Kidney (tissue), 14 donors: ENCODE results near the gene JAKMIP1. TPM values are rescaled to one million over a fixed set of nuclear protein-coding genes. Genes with fewer than 3 reads are reported as not detected.

Experiments used
- DNase-seq, 5 donors: peaks; one replicate each; pipeline ENCODE4 v3.0.0-alpha.2; 2013 to 2020
- FAIRE-seq: peaks from 2 replicates; lab custom pipeline; 2012; peaks lifted over from hg19 to GRCh38; lab: Jason Lieb, UNC
- H3K27ac ChIP-seq, 2 donors: one replicate each; pipeline ENCODE4 v1.7.0; 2013; ENCODE audit warnings: low read depth in 2 of 2, low read length in 2 of 2, inconsistent platforms in 1 of 2
- H3K27me3 ChIP-seq: one replicate; pipeline ENCODE4 v1.7.1; 2013; ENCODE audit warnings: low read length, inconsistent platforms; ENCODE audit not compliant: control insufficient read depth, insufficient read depth
- H3K36me3 ChIP-seq, 3 donors: one replicate each; pipeline versions ENCODE4 v1.7.0 to v1.7.1; 2013; ENCODE audit warnings: low read length in 3 of 3, control low read depth in 1 of 3, inconsistent platforms in 1 of 3; ENCODE audit not compliant: insufficient read depth in 3 of 3, control insufficient read depth in 2 of 3
- H3K4me1 ChIP-seq, 3 donors: one replicate each; pipeline versions ENCODE4 v1.7.0 to v1.7.1; 2013; ENCODE audit warnings: low read length in 3 of 3, inconsistent platforms in 1 of 3, low read depth in 1 of 3; ENCODE audit not compliant: control insufficient read depth in 2 of 3, insufficient read depth in 2 of 3
- H3K4me3 ChIP-seq, 3 donors: one replicate each; pipeline versions ENCODE4 v1.7.0 to v1.8.1; 2013; ENCODE audit warnings: low read length in 3 of 3, control low read depth in 1 of 3, inconsistent platforms in 1 of 3
- H3K9ac ChIP-seq, 3 donors: one replicate each; pipeline versions ENCODE4 v1.7.0 to v1.7.1; 2013; ENCODE audit warnings: low read length in 3 of 3, control low read depth in 1 of 3, inconsistent platforms in 1 of 3
- H3K9me3 ChIP-seq, 3 donors: one replicate each; pipeline versions ENCODE4 v1.7.0 to v1.7.1; 2013; ENCODE audit warnings: low read length in 3 of 3, control low read depth in 1 of 3, inconsistent platforms in 1 of 3; ENCODE audit not compliant: control insufficient read depth in 2 of 3, insufficient read depth in 1 of 3
- CTCF ChIP-seq: IDR thresholded peaks from 3 replicates; pipeline ENCODE4 v1.5.1; 2012; ENCODE audit warnings: mild to moderate bottlenecking, moderate library complexity, borderline replicate concordance; ENCODE audit not compliant: insufficient read depth; ENCODE audit errors: extremely low read depth
- intact Hi-C: fragments of 100-400 bp; cut with DNase I; formaldehyde crosslinking; loops from one replicate; pipeline ENCODE4 v1.11.1; 2022
- polyA plus RNA-seq: library from polyadenylated mRNA; stranded (reverse); fragments of 350-450 nt; fragmentation: Illumina TruSeq; extraction: RNeasy Lipid Tissue Mini Kit (QIAGEN cat#74804); gene quantifications from one replicate; pipeline ENCODE4 v1.2.3, GENCODE V29; 2014; ENCODE audit warnings: low read depth, low replicate concordance; ENCODE audit not compliant: insufficient read depth
- total RNA-seq: library from RNA; stranded (reverse); fragmentation: NEBNext Ultra II Directional; extraction: Animal tissue kit (Norgen Biotek cat#: 25700); gene quantifications from one replicate; pipeline ENCODE4 v1.2.1, GENCODE V29; 2021
- donor health status: control.
- donor health status: control.
- donor health status: control.
- donor health status: control.
- donor health status: control.
- donor health status: DM: yes; HTN: yes; CAD: no.
- donor health status: Normal renal cell carcinoma (clear cell type).

The JAKMIP1 gene
- total and polyA plus RNA-seq, 2 donors from 2014 or later, result 0.69 TPM; not detected in 1

GRCh38 chr4:6022607-6023288, 177.6 kb downstream of the JAKMIP1 start:
- Histone ChIP-seq H3K27ac (no peak overlapping the region), H3K9me3 (no peaks in the 10 kb centered on the region), H3K27me3 (no peaks in the 10 kb centered on the region), H3K4me1 (no peaks in the 10 kb centered on the region), H3K4me3 (no peak overlapping the region), H3K36me3 (no peaks in the 10 kb centered on the region), H3K9ac (no peak overlapping the region)
- FAIRE-seq, result no peak
- intact Hi-C loops, result no loop called here
- peak in 1 of 5 donors; percentile 70 for DNase-seq
- no peak for TF ChIP-seq CTCF

GRCh38 chr4:6021831-6022606, 178.3 kb downstream of the JAKMIP1 start:
- no peak for FAIRE-seq

GRCh38 chr4:6020613-6021012, 179.7 kb downstream of the JAKMIP1 start:
- Histone ChIP-seq H3K9me3 (no peaks in the 10 kb centered on the region), H3K27me3 (no peaks in the 10 kb centered on the region), H3K9ac (no peak overlapping the region), H3K36me3 (no peaks in the 10 kb centered on the region), H3K4me1 (no peaks in the 10 kb centered on the region), H3K4me3 (no peak overlapping the region), H3K27ac (no peak overlapping the region)
- no peak for TF ChIP-seq CTCF
- FAIRE-seq, result no peak
- intact Hi-C loops, result no loop called here
- DNase-seq, result peak in 1 of 5 donors; percentile 41

More at GRCh38 chr4:6021831-6022606, 178.3 kb downstream of the JAKMIP1 start:
- Histone ChIP-seq H3K4me3 (no peak overlapping the region), H3K27me3 (no peaks in the 10 kb centered on the region), H3K9me3 (no peaks in the 10 kb centered on the region), H3K36me3 (no peaks in the 10 kb centered on the region), H3K9ac (no peak overlapping the region), H3K27ac (no peak overlapping the region), H3K4me1 (no peaks in the 10 kb centered on the region)
- intact Hi-C loops, result no loop called here
- peak in 1 of 5 donors; percentile 37 for DNase-seq
- no peak for TF ChIP-seq CTCF
